H9 (cell line): ENCODE results near the gene PTBP3. TPM values are rescaled to one million over a fixed set of nuclear protein-coding genes. Genes with fewer than 3 reads are reported as not detected.

ENCODE experiments used
- DNase-seq: peaks from one replicate; pipeline ENCODE4 v3.0.0-alpha.2; 2017
- H2AFZ ChIP-seq: one replicate; pipeline ENCODE4 v1.6.1; 2013; ENCODE audit warnings: mild to moderate bottlenecking, low read length, control low read depth, moderate library complexity
- H2AK5ac ChIP-seq: 2 replicates; pipeline ENCODE4 v1.6.1; 2013; ENCODE audit warnings: low read length, control low read depth, mixed read lengths; ENCODE audit not compliant: insufficient read length
- H2BK120ac ChIP-seq: one replicate; pipeline ENCODE4 v1.6.1; 2013; ENCODE audit warnings: low read depth, mild to moderate bottlenecking, low read length, control low read depth, inconsistent platforms; ENCODE audit not compliant: poor library complexity, severe bottlenecking
- H2BK12ac ChIP-seq: 2 replicates; pipeline ENCODE4 v1.6.1; 2013; ENCODE audit warnings: low read length, control low read depth, mixed read lengths, low read depth; ENCODE audit not compliant: insufficient read length
- H2BK15ac ChIP-seq: 2 replicates; pipeline ENCODE4 v1.6.1; 2013; ENCODE audit warnings: low read depth, low read length, control low read depth
- H2BK20ac ChIP-seq: one replicate; pipeline ENCODE4 v1.6.1; 2013; ENCODE audit warnings: low read depth, mild to moderate bottlenecking, low read length, control low read depth, inconsistent platforms; ENCODE audit not compliant: poor library complexity, severe bottlenecking
- H2BK5ac ChIP-seq: 2 replicates; pipeline ENCODE4 v1.6.1; 2013; ENCODE audit warnings: low read length, control low read depth, mixed read lengths; ENCODE audit not compliant: insufficient read length
- H3K14ac ChIP-seq: 2 replicates; pipeline ENCODE4 v1.6.1; 2013; ENCODE audit warnings: low read length, control low read depth; ENCODE audit not compliant: insufficient read depth
- H3K18ac ChIP-seq: 2 replicates; pipeline ENCODE4 v1.6.1; 2013; ENCODE audit warnings: low read depth, mild to moderate bottlenecking, mixed read lengths, low read length, control low read depth; ENCODE audit not compliant: insufficient read length
- H3K23ac ChIP-seq: 2 replicates; pipeline ENCODE4 v1.6.1; 2013; ENCODE audit warnings: low read length, control low read depth, mixed read lengths, low read depth; ENCODE audit not compliant: insufficient read length
- H3K23me2 ChIP-seq: 2 replicates; pipeline ENCODE4 v1.6.1; 2013; ENCODE audit warnings: low read depth, mild to moderate bottlenecking, mixed read lengths, low read length, control low read depth; ENCODE audit not compliant: insufficient read length, poor library complexity, severe bottlenecking
- H3K27ac ChIP-seq: 2 replicates; pipeline ENCODE4 v1.5.1; 2013; ENCODE audit warnings: low read length, control low read depth, mixed read lengths, low read depth; ENCODE audit not compliant: insufficient read length
- H3K27me3 ChIP-seq: 2 replicates; pipeline ENCODE4 v1.6.1; 2013; ENCODE audit warnings: low read length, control low read depth, inconsistent platforms; ENCODE audit not compliant: insufficient read depth
- H3K4ac ChIP-seq: 2 replicates; pipeline ENCODE4 v1.6.1; 2013; ENCODE audit warnings: low read depth, mild to moderate bottlenecking, control low read depth, inconsistent platforms, low read length, moderate library complexity
- H3K4me1 ChIP-seq: 2 replicates; pipeline ENCODE4 v1.6.1; 2013; ENCODE audit warnings: low read length, control low read depth, inconsistent platforms; ENCODE audit not compliant: insufficient read depth
- H3K4me2 ChIP-seq: 2 replicates; pipeline ENCODE4 v1.6.1; 2013; ENCODE audit warnings: low read length, control low read depth, mixed read lengths; ENCODE audit not compliant: insufficient read length, insufficient read depth
- H3K56ac ChIP-seq: 2 replicates; pipeline ENCODE4 v1.6.1; 2013; ENCODE audit warnings: low read depth, mild to moderate bottlenecking, mixed read lengths, low read length, control low read depth; ENCODE audit not compliant: insufficient read length
- H3K79me1 ChIP-seq: 2 replicates; pipeline ENCODE4 v1.6.1; 2013; ENCODE audit warnings: low read depth, mild to moderate bottlenecking, moderate library complexity, low read length, control low read depth, inconsistent platforms; ENCODE audit not compliant: insufficient read depth, poor library complexity, severe bottlenecking
- H3K79me2 ChIP-seq: 2 replicates; pipeline ENCODE4 v1.6.1; 2013; ENCODE audit warnings: low read length, control low read depth, inconsistent platforms; ENCODE audit not compliant: insufficient read depth
- H3K9ac ChIP-seq: 2 replicates; pipeline ENCODE4 v1.6.1; 2013; ENCODE audit warnings: low read length, control low read depth, mixed read lengths; ENCODE audit not compliant: insufficient read length; ENCODE audit errors: extremely low read depth
- H3K9me3 ChIP-seq: one replicate; pipeline ENCODE4 v1.6.1; 2013; ENCODE audit warnings: low read depth, low read length, inconsistent platforms; ENCODE audit not compliant: control insufficient read depth
- H3T11ph ChIP-seq: one replicate; pipeline ENCODE4 v1.6.1; 2013; ENCODE audit warnings: mild to moderate bottlenecking, low read length, control low read depth, inconsistent platforms
- H4K20me1 ChIP-seq: one replicate; pipeline ENCODE4 v1.6.1; 2013; ENCODE audit not compliant: control insufficient read depth, insufficient read length, insufficient read depth
- H4K5ac ChIP-seq: 2 replicates; pipeline ENCODE4 v1.6.1; 2013; ENCODE audit warnings: low read depth, mild to moderate bottlenecking, mixed read lengths, low read length, control low read depth; ENCODE audit not compliant: insufficient read length
- H4K8ac ChIP-seq: replicated peaks from 2 replicates; pipeline ENCODE4 v1.6.1; 2013; ENCODE audit warnings: low read length, control low read depth, mixed read lengths, low read depth; ENCODE audit not compliant: insufficient read length
- H4K91ac ChIP-seq: 2 replicates; pipeline ENCODE4 v1.6.1; 2013; ENCODE audit warnings: low read depth, mild to moderate bottlenecking, moderate library complexity, mixed read lengths, low read length, control low read depth; ENCODE audit not compliant: insufficient read length
- H3K27ac Mint-ChIP-seq, 3 experiments: 2 replicates in 2 of 3; 3 replicates in 1 of 3; pipeline ENCODE4 v1.8.0; 2020 to 2021; ENCODE audit warnings: mixed read lengths in 3 of 3, mild to moderate bottlenecking in 1 of 3, moderate library complexity in 1 of 3
- H3K27me3 Mint-ChIP-seq: 2 replicates; pipeline ENCODE4 v1.8.0; 2021; ENCODE audit warnings: low read depth, mild to moderate bottlenecking, moderate library complexity, mixed read lengths
- H3K36me3 Mint-ChIP-seq, 3 experiments: 2 replicates in 2 of 3; 3 replicates in 1 of 3; pipeline ENCODE4 v1.8.0; 2020 to 2021; ENCODE audit warnings: low read depth in 3 of 3, mixed read lengths in 3 of 3; ENCODE audit not compliant: insufficient read depth in 1 of 3
- H3K4me1 Mint-ChIP-seq, 2 experiments: 2 replicates each; pipeline ENCODE4 v1.8.0; 2020; ENCODE audit warnings: mixed read lengths in 2 of 2
- H3K4me3 Mint-ChIP-seq, 2 experiments: 2 replicates in 1 of 2; 3 replicates in 1 of 2; pipeline ENCODE4 v1.8.0; 2020 to 2021; ENCODE audit warnings: mild to moderate bottlenecking in 2 of 2, mixed read lengths in 2 of 2, moderate library complexity in 1 of 2
- H3K9me3 Mint-ChIP-seq, 2 experiments: 2 replicates in 1 of 2; 3 replicates in 1 of 2; pipeline ENCODE4 v1.8.0; 2020; ENCODE audit warnings: mild to moderate bottlenecking in 2 of 2, mixed read lengths in 2 of 2, moderate library complexity in 1 of 2
- WGBS: extraction: QIAGEN DNeasy Blood & Tissue Kit; methylation state at CpG from one replicate; pipeline ENCODE4 v1.1.7; 2013; ENCODE audit warnings: missing lambda C conversion rate, low lambda C conversion rate, mixed read lengths; ENCODE audit not compliant: insufficient read length; ENCODE audit errors: extremely low coverage; 5-methylcytosine and 5-hydroxymethylcytosine counted together
- total RNA-seq: library from RNA; stranded (reverse); gene quantifications from 2 replicates; pipeline ENCODE4 v1.2.1, GENCODE V29; 2021
- TF ChIP-seq, protein P1 (sequence below): fragments of 200-600 bp; sonication (generic); conservative IDR thresholded peaks from 3 replicates; pipeline ENCODE4 v1.8.0; 2021; ENCODE audit warnings: antibody characterized with exemption, mild to moderate bottlenecking

The PTBP3 gene
- total RNA-seq, 1 experiment from 2014 or later = 89.5 TPM

DNA sequence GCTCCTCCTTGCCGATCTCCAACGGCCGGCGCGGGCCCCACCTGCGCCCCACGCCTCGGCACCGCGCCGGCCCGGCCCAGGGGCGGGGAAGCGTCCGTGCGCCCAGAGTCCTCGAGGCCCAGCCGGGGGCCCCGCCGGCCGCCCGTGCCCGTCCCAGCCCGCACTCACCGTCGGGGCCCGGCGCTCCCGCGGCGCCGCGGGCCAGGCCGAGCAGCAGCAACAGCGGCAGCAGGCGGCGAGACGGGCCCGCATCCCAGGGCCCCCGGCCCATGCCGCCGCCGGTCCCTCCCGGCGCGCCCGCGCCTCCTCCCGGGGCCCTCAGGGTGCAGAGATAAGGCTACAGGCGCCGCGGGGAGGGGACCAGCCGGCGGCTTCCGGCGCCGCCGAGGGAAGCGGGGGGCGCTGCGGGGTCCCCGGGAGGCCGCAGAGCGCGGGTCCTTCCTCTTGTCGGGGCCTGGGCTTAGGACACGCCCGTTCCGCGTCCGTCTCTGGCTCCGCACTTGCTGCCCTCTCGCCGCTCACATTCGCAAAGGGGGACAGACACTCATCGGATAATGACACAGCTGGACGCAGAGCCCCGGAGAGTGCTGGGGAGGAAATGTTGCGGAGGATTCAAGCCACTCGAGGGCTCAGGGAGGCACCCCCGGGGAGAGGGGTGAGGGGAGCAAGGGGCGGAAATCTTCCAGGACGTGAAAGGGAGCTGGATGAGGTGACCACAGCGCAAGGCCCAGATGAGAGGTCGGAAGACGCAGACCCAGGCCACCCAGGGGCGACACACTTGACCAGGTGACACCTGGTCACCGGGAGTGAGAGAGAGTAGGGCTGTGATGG, 158.2 kb downstream of the PTBP3 start, which contains the start of gene SUSD1:
SUSD1 (minus strand) TSS at position 333 of the 831 bp plus-strand sequence; CDS start at position 271, 62 bp downstream.
- TF ChIP-seq, protein P1, sequence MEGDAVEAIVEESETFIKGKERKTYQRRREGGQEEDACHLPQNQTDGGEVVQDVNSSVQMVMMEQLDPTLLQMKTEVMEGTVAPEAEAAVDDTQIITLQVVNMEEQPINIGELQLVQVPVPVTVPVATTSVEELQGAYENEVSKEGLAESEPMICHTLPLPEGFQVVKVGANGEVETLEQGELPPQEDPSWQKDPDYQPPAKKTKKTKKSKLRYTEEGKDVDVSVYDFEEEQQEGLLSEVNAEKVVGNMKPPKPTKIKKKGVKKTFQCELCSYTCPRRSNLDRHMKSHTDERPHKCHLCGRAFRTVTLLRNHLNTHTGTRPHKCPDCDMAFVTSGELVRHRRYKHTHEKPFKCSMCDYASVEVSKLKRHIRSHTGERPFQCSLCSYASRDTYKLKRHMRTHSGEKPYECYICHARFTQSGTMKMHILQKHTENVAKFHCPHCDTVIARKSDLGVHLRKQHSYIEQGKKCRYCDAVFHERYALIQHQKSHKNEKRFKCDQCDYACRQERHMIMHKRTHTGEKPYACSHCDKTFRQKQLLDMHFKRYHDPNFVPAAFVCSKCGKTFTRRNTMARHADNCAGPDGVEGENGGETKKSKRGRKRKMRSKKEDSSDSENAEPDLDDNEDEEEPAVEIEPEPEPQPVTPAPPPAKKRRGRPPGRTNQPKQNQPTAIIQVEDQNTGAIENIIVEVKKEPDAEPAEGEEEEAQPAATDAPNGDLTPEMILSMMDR = no peak
- peak within 1 kb of the TSS; percentile 91 for H3K4me2 ChIP-seq
- no peaks in the 10 kb centered on the region for H3K79me2 ChIP-seq
- H2BK20ac ChIP-seq = no peak within 1 kb of the TSS
- no peak within 1 kb of the TSS for H2BK15ac ChIP-seq
- H2AK5ac ChIP-seq = no peak within 1 kb of the TSS
- Mint-ChIP-seq H3K27ac (no peak within 1 kb of the TSS; a peak in 1 of 7 replicates), H3K36me3 (no peaks in the 10 kb centered on the region; a peak in 2 of 7 replicates), H3K4me3 (peak within 1 kb of the TSS; percentile 84 to 89), H3K27me3 (peaks cover 43% of the 10 kb centered on the region), H3K4me1 (peaks cover 30% of the 10 kb centered on the region in 2 experiments), H3K9me3 (no peaks in the 10 kb centered on the region)
- WGBS = no CpG with 5 or more reads among the region's 88 CpGs
- no peaks in the 10 kb centered on the region for H3K9me3 ChIP-seq
- H3K18ac ChIP-seq = no peak within 1 kb of the TSS
- H4K20me1 ChIP-seq = no peaks in the 10 kb centered on the region
- peak; percentile 52 for DNase-seq
- H3K9ac ChIP-seq = no peak within 1 kb of the TSS
- H3T11ph ChIP-seq = no peak within 1 kb of the TSS
- H3K4me1 ChIP-seq = peaks cover 6% of the 10 kb centered on the region; the same call in 1 of the 2 replicates
- H2BK5ac ChIP-seq = no peak within 1 kb of the TSS
- H3K23ac ChIP-seq = no peak within 1 kb of the TSS
- no peak within 1 kb of the TSS for H3K56ac ChIP-seq
- no peak within 1 kb of the TSS for H2AFZ ChIP-seq
- no peak within 1 kb of the TSS for H4K5ac ChIP-seq
- H3K27me3 ChIP-seq = no peaks in the 10 kb centered on the region; the same call in 1 of the 2 replicates
- no peak within 1 kb of the TSS for H3K4ac ChIP-seq
- H4K91ac ChIP-seq = no peak within 1 kb of the TSS
- H3K79me1 ChIP-seq = no peaks in the 10 kb centered on the region
- no peak within 1 kb of the TSS; the same call in 1 of the 2 replicates for H3K14ac ChIP-seq
- H3K27ac ChIP-seq = no peak within 1 kb of the TSS
- no peak within 1 kb of the TSS for H4K8ac ChIP-seq
- H2BK120ac ChIP-seq = no peak within 1 kb of the TSS
- no peak within 1 kb of the TSS for H2BK12ac ChIP-seq
- peaks cover 10% of the 10 kb centered on the region for H3K23me2 ChIP-seq
